Uterus (tissue), 2 donors: ENCODE data around the gene DHX30.

Experiments
- CTCF ChIP-seq, 4 experiments: fragments of 200-600 bp in 2 of 4; fragments of 450-650 bp in 2 of 4; sonication (generic) in 2 of 4; IDR thresholded peaks; one replicate each; pipeline ENCODE4 v1.5.1; 2016 to 2019; ENCODE audit warnings: antibody characterized with exemption in 4 of 4, mild to moderate bottlenecking in 2 of 4, moderate library complexity in 1 of 4
- POLR2A ChIP-seq, 2 donors: fragments of 450-650 bp; IDR thresholded peaks; one replicate each; pipeline ENCODE4 v1.6.1; 2016; ENCODE audit warnings: antibody characterized with exemption in 2 of 2, mild to moderate bottlenecking in 1 of 2, moderate library complexity in 1 of 2

DNA sequence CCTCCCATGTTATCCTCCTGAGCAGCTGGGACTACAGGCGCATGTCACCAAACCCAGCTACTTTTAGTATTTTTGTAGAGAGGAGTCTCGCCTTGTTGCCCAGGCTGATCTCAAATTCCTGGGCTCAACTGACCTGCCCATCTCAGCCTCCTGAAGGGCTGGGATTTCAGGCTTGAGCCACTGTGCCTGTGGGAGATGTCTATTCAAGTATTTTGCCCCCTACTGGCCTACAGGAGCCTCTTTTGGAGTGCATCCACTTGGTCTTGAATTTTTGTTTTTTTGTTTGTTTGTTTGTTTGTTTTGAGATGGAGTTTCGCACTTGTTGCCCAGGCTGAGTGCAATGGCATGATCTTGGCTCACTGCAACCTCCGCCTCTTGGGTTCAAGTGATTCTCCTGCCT is 3.2 kb upstream of the DHX30 start:
- TF ChIP-seq CTCF (IDR thresholded peaks at IDR 0.05) (no peak), POLR2A (IDR thresholded peaks at IDR 0.05) (no peak)
